Stomach (tissue), 9 donors: Measurements from ENCODE around the gene MAP2K1. TPM values are rescaled to one million over a fixed set of nuclear protein-coding genes. Genes with fewer than 3 reads are reported as not detected.
A peak's percentile ranks its signal among the peaks of the same experiment; 100 is the strongest.

ENCODE experiments used
- DNase-seq, 2 donors: peaks; one replicate each; pipeline versions ENCODE4 v3.0.0 to v3.0.0-alpha.2; 2013 to 2019
- H3K27ac ChIP-seq, 5 donors: fragments of 200-600 bp in 4 of 5; sonication (generic) in 4 of 5; one replicate each; pipeline ENCODE4 v1.5.1; 2013 to 2019; ENCODE audit warnings: mild to moderate bottlenecking in 1 of 5, moderate library complexity in 1 of 5
- H3K27me3 ChIP-seq, 3 donors: fragments of 200-600 bp; sonication (generic); one replicate each; pipeline ENCODE4 v1.5.1; 2017 to 2019; ENCODE audit warnings: mixed run types in 1 of 3
- H3K36me3 ChIP-seq, 4 donors: fragments of 200-600 bp; sonication (generic); 1 replicate in 3 of 4; 2 replicates in 1 of 4; pipeline ENCODE4 v1.5.1; 2016 to 2019
- H3K4me1 ChIP-seq, 4 donors: fragments of 200-600 bp; sonication (generic); one replicate each; pipeline ENCODE4 v1.5.1; 2016 to 2019
- H3K4me3 ChIP-seq, 4 donors: fragments of 200-600 bp; sonication (generic) in 3 of 4; one replicate each; pipeline ENCODE4 v1.5.1; 2016 to 2019; ENCODE audit warnings: mild to moderate bottlenecking in 1 of 4
- H3K9me3 ChIP-seq, 4 donors: fragments of 200-600 bp; sonication (generic); one replicate each; pipeline ENCODE4 v1.5.1; 2016 to 2019
- EP300 ChIP-seq: sonication (generic); formaldehyde crosslinking; IDR thresholded peaks from one replicate; pipeline ENCODE4 v1.6.1; 2017; ENCODE audit warnings: antibody characterized with exemption
- POLR2A ChIP-seq, 4 donors: fragments of 450-650 bp; IDR thresholded peaks; one replicate each; pipeline ENCODE4 v1.6.1; 2016; ENCODE audit warnings: antibody characterized with exemption in 4 of 4, control low read depth in 2 of 4, mild to moderate bottlenecking in 1 of 4, moderate library complexity in 1 of 4
- POLR2AphosphoS5 ChIP-seq, 3 donors: sonication (generic); formaldehyde crosslinking; IDR thresholded peaks; one replicate each; pipeline ENCODE4 v1.6.1; 2016; ENCODE audit warnings: antibody characterized with exemption in 3 of 3
- WGBS, 5 donors: extraction: QIAGEN DNeasy Blood & Tissue Kit in 3 of 5; methylation state at CpG; one replicate each; pipeline versions ENCODE4 v1.1.5 to v1.1.7; 2013 to 2018; 5-methylcytosine and 5-hydroxymethylcytosine counted together
- intact Hi-C: fragments of 100-400 bp; cut with DNase I; formaldehyde crosslinking; loops from one replicate; pipeline ENCODE4 v1.15.1; 2023; ENCODE audit warnings: low total_unique reads
- polyA plus RNA-seq, 3 donors: library from polyadenylated mRNA; stranded (reverse); fragments of 200-250 nt; gene quantifications; one replicate each; pipeline ENCODE4 v1.2.3, GENCODE V29; 2013
- total RNA-seq, 5 donors: library from RNA; depleted of rRNA; stranded (reverse); fragments of >200 nt; gene quantifications; one replicate each; pipeline versions ENCODE4 v1.1.0 to v1.2.3, GENCODE V29; 2014 to 2016
- TF ChIP-seq, protein P1 (sequence below), 7 experiments: fragments of 450-650 bp in 4 of 7; fragments of 200-600 bp in 3 of 7; sonication (generic) in 3 of 7; IDR thresholded peaks; one replicate each; pipeline ENCODE4 v1.5.1; 2016 to 2019; ENCODE audit warnings: antibody characterized with exemption in 7 of 7, control low read depth in 2 of 7, mild to moderate bottlenecking in 1 of 7
- donor health status: healthy with polysubstance abuse.
- donor health status: Bipolar disorder and iron deficiency.
- donor health status: healthy.

The MAP2K1 gene
- total and polyA plus RNA-seq, 8 donors, result 20.1 to 123 (median 26.0) TPM

DNA sequence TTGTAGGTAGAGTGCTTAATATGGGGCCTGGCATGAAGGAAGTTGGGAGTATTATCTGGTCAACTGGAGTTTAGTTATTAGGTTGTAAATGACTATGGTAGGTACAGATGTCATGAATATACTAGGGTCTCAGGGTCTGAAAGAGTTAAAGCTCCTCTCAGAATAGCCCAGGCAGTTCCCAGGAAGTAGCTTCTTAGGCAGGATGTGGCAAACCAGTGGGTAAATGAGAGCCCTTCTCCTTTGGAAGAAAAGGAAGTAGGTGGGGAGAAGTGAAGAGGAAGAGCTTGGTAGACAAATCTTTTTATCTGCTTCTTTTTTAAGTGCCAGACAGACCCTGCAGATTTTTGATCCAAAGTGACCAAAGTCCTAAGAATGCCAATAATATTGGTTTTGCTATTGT, 24.5 kb downstream of the MAP2K1 start:
- Histone ChIP-seq H3K27ac (no peak overlapping the region), H3K36me3 (peaks cover 0 to 3% (median 0%) of the 10 kb centered on the region in 4 donors), H3K27me3 (no peaks in the 10 kb centered on the region), H3K9me3 (no peaks in the 10 kb centered on the region), H3K4me1 (peaks cover 0 to 47% (median 15%) of the 10 kb centered on the region in 4 donors), H3K4me3 (no peak overlapping the region)
- DNase-seq, result no peak
- intact Hi-C loops, result no loop called here
- no peak for TF ChIP-seq POLR2AphosphoS5 (IDR thresholded peaks at IDR 0.05)
- TF ChIP-seq POLR2A (IDR thresholded peaks at IDR 0.05), result no peak
- TF ChIP-seq EP300, result no peak
- TF ChIP-seq, protein P1, sequence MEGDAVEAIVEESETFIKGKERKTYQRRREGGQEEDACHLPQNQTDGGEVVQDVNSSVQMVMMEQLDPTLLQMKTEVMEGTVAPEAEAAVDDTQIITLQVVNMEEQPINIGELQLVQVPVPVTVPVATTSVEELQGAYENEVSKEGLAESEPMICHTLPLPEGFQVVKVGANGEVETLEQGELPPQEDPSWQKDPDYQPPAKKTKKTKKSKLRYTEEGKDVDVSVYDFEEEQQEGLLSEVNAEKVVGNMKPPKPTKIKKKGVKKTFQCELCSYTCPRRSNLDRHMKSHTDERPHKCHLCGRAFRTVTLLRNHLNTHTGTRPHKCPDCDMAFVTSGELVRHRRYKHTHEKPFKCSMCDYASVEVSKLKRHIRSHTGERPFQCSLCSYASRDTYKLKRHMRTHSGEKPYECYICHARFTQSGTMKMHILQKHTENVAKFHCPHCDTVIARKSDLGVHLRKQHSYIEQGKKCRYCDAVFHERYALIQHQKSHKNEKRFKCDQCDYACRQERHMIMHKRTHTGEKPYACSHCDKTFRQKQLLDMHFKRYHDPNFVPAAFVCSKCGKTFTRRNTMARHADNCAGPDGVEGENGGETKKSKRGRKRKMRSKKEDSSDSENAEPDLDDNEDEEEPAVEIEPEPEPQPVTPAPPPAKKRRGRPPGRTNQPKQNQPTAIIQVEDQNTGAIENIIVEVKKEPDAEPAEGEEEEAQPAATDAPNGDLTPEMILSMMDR (IDR thresholded peaks at IDR 0.05), result no peak

DNA sequence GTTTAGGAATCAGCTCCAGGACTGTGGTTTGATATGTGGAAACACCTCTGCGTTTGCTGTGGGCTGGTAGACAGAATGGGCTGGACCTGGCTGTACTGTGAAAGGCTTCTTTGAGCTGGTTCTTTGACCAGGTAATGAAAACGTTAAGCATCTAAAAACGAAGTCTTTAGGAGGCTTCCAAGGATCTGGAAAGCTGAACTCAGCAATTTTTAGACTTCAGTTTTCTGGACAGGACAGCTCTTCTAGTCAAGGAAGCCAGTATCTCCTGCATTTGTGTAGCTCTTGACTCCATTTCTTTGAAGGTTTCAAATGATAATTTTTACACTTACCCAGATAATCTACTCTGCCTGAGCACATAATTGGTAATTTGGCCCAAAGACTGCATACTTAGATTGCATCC, 25.5 kb downstream of the MAP2K1 start:
- H3K36me3 ChIP-seq, result peaks cover 0 to 3% (median 0%) of the 10 kb centered on the region in 4 donors
- DNase-seq, result no peak
- intact Hi-C loops, result no loop called here
- no peaks in the 10 kb centered on the region for H3K9me3 ChIP-seq
- no peak overlapping the region for H3K27ac ChIP-seq
- WGBS, 5 donors, result 48 to 70% (median 60%) methylated on average over 3 of the region's 3 CpGs
- no peak overlapping the region for H3K4me3 ChIP-seq
- TF ChIP-seq POLR2AphosphoS5 (IDR thresholded peaks at IDR 0.05), result no peak
- TF ChIP-seq, protein P1 (IDR thresholded peaks at IDR 0.05), result no peak
- TF ChIP-seq POLR2A (IDR thresholded peaks at IDR 0.05), result no peak
- no peak for TF ChIP-seq EP300
- no peaks in the 10 kb centered on the region for H3K27me3 ChIP-seq
- H3K4me1 ChIP-seq, result peaks cover 0 to 44% (median 18%) of the 10 kb centered on the region in 4 donors

DNA sequence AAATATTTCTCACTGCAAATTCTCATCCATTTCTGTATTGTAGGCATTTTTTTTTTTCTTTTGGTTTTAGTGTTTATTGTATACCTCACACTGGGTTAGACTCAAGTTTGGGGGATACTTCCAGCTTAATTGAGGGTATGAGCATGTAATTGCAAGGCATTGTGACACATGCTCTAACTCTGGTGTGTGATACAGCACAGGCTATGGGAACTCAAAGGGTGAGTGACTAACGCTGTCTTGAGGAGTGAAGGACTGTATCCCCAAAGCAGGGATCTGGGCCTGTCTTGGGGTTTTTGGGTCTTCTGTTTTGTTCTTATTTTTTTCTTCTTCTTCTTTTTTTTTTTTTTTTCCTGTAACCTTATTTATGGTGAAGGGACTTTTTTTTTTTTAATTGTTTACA, 26.9 kb downstream of the MAP2K1 start:
- WGBS, 5 donors, result 86 to 98% (median 96%) methylated on average over 1 of the region's 1 CpG
- H3K36me3 ChIP-seq, result peaks cover 0 to 3% (median 0%) of the 10 kb centered on the region in 4 donors
- peaks cover 0 to 53% (median 23%) of the 10 kb centered on the region in 4 donors for H3K4me1 ChIP-seq
- no peak overlapping the region for H3K4me3 ChIP-seq
- no peak overlapping the region for H3K27ac ChIP-seq
- H3K9me3 ChIP-seq, result no peaks in the 10 kb centered on the region
- TF ChIP-seq POLR2A (IDR thresholded peaks at IDR 0.05), result no peak
- intact Hi-C loops, result no loop called here
- no peak for DNase-seq
- H3K27me3 ChIP-seq, result no peaks in the 10 kb centered on the region

DNA sequence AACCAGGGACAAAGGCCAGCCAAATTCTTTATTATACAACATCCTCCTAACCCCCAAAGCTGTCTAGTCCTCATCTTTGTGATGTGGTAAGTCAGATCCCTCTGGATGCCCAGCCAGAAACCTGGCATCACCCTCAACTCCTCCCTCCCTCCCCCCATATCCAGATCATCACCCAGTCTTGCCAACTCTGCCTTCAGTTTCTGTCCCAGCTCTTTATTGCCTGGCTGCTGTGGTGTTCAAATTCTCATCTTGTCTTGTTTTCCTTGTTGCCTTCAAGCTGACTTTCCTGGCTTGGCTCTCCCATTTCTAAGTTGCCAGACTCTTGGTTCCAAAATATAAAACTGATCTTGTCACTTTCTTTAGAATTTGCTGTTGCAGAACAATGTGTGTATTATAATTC, 28.6 kb downstream of the MAP2K1 start:
- Histone ChIP-seq H3K4me3 (no peak overlapping the region), H3K27me3 (no peaks in the 10 kb centered on the region), H3K36me3 (peaks cover 0 to 3% (median 0%) of the 10 kb centered on the region in 4 donors), H3K9me3 (no peaks in the 10 kb centered on the region), H3K27ac (no peak overlapping the region), H3K4me1 (peaks cover 0 to 37% (median 23%) of the 10 kb centered on the region in 4 donors)
- no peak for DNase-seq
- intact Hi-C loops, result no loop called here
- TF ChIP-seq, protein P1 (IDR thresholded peaks at IDR 0.05), result no peak
- TF ChIP-seq POLR2AphosphoS5 (IDR thresholded peaks at IDR 0.05), result no peak
- no peak for TF ChIP-seq POLR2A (IDR thresholded peaks at IDR 0.05)
- TF ChIP-seq EP300, result no peak

DNA sequence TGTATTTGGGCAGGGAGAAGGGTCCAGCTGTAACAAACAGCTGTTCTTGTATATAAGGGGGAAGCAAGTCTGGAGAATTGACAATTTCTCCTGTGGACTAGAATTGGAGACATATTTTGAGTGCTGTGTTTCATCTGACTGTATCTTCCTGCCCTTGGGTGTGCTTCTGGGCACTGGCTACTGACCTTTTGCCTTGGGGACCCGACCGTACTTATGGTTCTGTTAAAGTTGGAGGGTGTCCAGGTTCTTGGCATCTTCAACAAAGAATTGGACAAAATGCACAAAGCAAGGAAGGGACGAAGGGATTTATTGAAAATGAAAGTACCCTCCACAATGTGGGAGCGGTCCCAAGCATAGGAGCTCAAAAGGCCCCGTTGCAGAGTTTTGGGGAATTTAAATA, 31.0 kb downstream of the MAP2K1 start:
- DNase-seq, result no peak
- H3K27me3 ChIP-seq, result no peaks in the 10 kb centered on the region
- peaks cover 0 to 23% (median 8%) of the 10 kb centered on the region in 4 donors for H3K4me1 ChIP-seq
- H3K9me3 ChIP-seq, result no peaks in the 10 kb centered on the region
- no peak overlapping the region for H3K27ac ChIP-seq
- intact Hi-C loops, result no loop called here
- TF ChIP-seq, protein P1 (IDR thresholded peaks at IDR 0.05), result no peak
- TF ChIP-seq POLR2AphosphoS5 (IDR thresholded peaks at IDR 0.05), result no peak
- TF ChIP-seq POLR2A (IDR thresholded peaks at IDR 0.05), result no peak
- TF ChIP-seq EP300, result no peak
- 54 to 65% (median 57%) methylated on average over 5 of the region's 5 CpGs for WGBS, 5 donors
- H3K36me3 ChIP-seq, result peaks cover 0 to 3% (median 0%) of the 10 kb centered on the region in 4 donors
- peak overlapping the region in 2 of 4 donors; percentile 4 to 10 for H3K4me3 ChIP-seq
